Hematopoietic multipotent progenitor cell treated with erythropoietin and hydrocortisone succinate and interleukin-3 and kit ligand, for 4 days (in vitro differentiated cells): ENCODE measurements around the gene GALK1.
A peak's percentile ranks its signal among the peaks of the same experiment; 100 is the strongest.
"Not testable (repeated sequence)": the region's sequence is repeated elsewhere in the genome, so short reads cannot be mapped to it uniquely, and the experiment has no call there.

ENCODE experiments used
- DNase-seq: peaks from one replicate; pipeline ENCODE4 v3.0.0-alpha.2; 2015

The GALK1 gene

GRCh38 chr17:75764711-75765421 lies at the start of gene GALK1:
GALK1 (minus strand) TSS chr17:75765192; CDS start chr17:75765136, 56 bp downstream.
- DNase-seq = peak; percentile 88

GRCh38 chr17:75814021-75814395 lies 49.0 kb upstream of the GALK1 start:
- no peak for DNase-seq

- DNase-seq = no peak
Measured at GRCh38 chr17:75813081-75814020, 48.4 kb upstream of the GALK1 start.

GRCh38 chr17:75812096-75813013 lies 47.4 kb upstream of the GALK1 start:
- no peak for DNase-seq

GRCh38 chr17:75811174-75811573 lies 46.2 kb upstream of the GALK1 start:
- no peak for DNase-seq

- DNase-seq = not testable (repeated sequence)
Measured at GRCh38 chr17:75810756-75811155, 45.8 kb upstream of the GALK1 start.

- DNase-seq = no peak
Measured at GRCh38 chr17:75810216-75810615, 45.2 kb upstream of the GALK1 start.

- no peak for DNase-seq
Measured at GRCh38 chr17:75809631-75810111, 44.7 kb upstream of the GALK1 start.

GRCh38 chr17:75808905-75809621 lies 44.1 kb upstream of the GALK1 start:
- DNase-seq = no peak

GRCh38 chr17:75808549-75808904 lies 43.5 kb upstream of the GALK1 start:
- no peak for DNase-seq

GRCh38 chr17:75807861-75808260 lies 42.9 kb upstream of the GALK1 start:
- DNase-seq = no peak

- no peak for DNase-seq
Measured at GRCh38 chr17:75806822-75807500, 42.0 kb upstream of the GALK1 start.

GRCh38 chr17:75803883-75804282 lies 38.9 kb upstream of the GALK1 start:
- DNase-seq = no peak

GRCh38 chr17:75799402-75799801 lies 34.4 kb upstream of the GALK1 start:
- no peak for DNase-seq

- no peak for DNase-seq
Measured at GRCh38 chr17:75795820-75796607, 31.0 kb upstream of the GALK1 start.

GRCh38 chr17:75793460-75793859 lies 28.5 kb upstream of the GALK1 start:
- no peak for DNase-seq

GRCh38 chr17:75791254-75791653 lies 26.3 kb upstream of the GALK1 start:
- no peak for DNase-seq

- DNase-seq = peak; percentile 97
Measured at GRCh38 chr17:75785016-75785890, 20.3 kb upstream of the GALK1 start.

- peak; percentile 100 for DNase-seq
Measured at GRCh38 chr17:75784473-75785015, 19.6 kb upstream of the GALK1 start, which contains the start of gene UNK. UNK (plus strand) TSS chr17:75784806; CDS start chr17:75784881, 75 bp downstream.
